ENCODE data around the gene KANSL1. TPM values are rescaled to one million over a fixed set of nuclear protein-coding genes. Genes with fewer than 3 reads are reported as not detected.

Gene KANSL1
- total RNA-seq, 1 donor, result 171 TPM

- H3K4me3 ChIP-seq (ENCODE audit: low read depth, low read length), result no peak overlapping the region
- TF ChIP-seq, protein P1, sequence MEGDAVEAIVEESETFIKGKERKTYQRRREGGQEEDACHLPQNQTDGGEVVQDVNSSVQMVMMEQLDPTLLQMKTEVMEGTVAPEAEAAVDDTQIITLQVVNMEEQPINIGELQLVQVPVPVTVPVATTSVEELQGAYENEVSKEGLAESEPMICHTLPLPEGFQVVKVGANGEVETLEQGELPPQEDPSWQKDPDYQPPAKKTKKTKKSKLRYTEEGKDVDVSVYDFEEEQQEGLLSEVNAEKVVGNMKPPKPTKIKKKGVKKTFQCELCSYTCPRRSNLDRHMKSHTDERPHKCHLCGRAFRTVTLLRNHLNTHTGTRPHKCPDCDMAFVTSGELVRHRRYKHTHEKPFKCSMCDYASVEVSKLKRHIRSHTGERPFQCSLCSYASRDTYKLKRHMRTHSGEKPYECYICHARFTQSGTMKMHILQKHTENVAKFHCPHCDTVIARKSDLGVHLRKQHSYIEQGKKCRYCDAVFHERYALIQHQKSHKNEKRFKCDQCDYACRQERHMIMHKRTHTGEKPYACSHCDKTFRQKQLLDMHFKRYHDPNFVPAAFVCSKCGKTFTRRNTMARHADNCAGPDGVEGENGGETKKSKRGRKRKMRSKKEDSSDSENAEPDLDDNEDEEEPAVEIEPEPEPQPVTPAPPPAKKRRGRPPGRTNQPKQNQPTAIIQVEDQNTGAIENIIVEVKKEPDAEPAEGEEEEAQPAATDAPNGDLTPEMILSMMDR (IDR thresholded peaks at IDR 0.05; ENCODE audit: insufficient read depth, low read depth, low read length), result no peak
- no peak for DNase-seq (ENCODE audit: low read depth)
These were observed 45.9 kb downstream of the KANSL1 start for GRCh38 chr17:46147296-46147695.

DNA sequence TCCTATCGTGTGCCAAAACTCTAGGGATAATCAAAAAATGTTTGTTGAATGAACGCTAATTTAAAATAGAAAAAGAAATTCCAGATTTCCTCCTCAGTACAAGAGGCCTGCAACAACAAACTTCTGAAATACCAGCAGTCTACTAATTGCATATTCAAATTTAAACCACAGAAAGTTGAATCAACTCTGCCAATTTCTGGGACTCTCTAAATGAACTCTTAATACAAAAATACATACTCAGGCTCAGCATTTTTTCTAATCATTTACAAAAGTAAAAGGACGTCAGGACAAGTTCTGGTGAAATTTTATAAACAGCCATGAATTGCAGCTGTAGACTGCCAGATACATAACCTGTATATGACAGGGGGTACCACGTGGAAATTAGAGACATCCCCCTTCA is 49.0 kb downstream of the KANSL1 start:
- TF ChIP-seq, protein P1 (IDR thresholded peaks at IDR 0.05; ENCODE audit: insufficient read depth, low read depth, low read length), result no peak
- no peak for DNase-seq (ENCODE audit: low read depth)
- no peak overlapping the region for H3K4me3 ChIP-seq (ENCODE audit: low read depth, low read length)

- DNase-seq (ENCODE audit: low read depth), result no peak
- no peak overlapping the region for H3K4me3 ChIP-seq (ENCODE audit: low read depth, low read length)
- TF ChIP-seq, protein P1 (IDR thresholded peaks at IDR 0.05; ENCODE audit: insufficient read depth, low read depth, low read length), result no peak
These were observed 49.4 kb downstream of the KANSL1 start for GRCh38 chr17:46143827-46144236.

DNA sequence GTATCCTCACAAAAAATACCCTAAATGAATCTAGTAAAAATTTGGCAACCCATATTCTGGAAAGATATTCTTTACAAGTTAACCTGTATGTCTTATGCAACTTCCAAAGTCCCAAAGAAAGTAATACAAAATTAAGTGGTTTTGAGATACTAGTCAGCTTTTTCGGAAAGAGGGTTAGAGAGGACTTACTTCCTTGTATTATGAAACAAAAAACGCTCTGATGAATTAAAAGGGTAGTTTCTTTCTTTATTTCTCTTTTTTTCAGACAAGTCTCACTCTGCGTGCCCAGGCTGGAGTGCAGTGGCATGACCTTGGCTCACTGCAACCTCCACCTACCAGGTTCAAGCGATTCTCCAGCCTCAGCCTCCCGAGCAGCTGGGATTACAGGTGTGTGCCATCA is 51.6 kb downstream of the KANSL1 start:
- TF ChIP-seq, protein P1 (IDR thresholded peaks at IDR 0.05; ENCODE audit: insufficient read depth, low read depth, low read length), result no peak
- no peak overlapping the region for H3K4me3 ChIP-seq (ENCODE audit: low read depth, low read length)
- no peak for DNase-seq (ENCODE audit: low read depth)

DNA sequence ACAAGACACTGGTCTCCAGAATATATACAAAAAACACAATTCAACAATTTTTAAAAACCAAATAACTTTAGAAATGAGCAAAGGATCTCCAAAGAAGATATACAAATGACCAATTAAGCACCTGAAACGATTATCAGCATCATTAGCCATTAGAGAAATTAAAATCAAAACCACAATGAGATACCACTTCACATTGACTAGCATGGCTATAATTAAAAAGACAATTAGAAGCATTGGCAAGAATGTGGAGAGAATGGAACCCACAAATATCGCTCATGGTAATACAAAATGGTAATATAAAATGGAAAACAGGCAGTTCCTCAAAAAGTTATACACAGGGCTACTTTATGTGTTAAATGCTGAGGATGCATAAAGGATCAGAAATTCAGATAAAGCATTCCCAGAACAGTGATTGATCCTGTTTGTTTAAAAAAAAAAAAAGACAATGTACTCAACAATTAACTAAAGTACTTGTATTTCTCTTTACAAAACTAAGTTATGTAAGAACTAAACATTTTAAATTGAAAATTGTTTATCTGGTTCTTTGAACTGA is 52.5 kb downstream of the KANSL1 start:
- TF ChIP-seq, protein P1 (IDR thresholded peaks at IDR 0.05; ENCODE audit: insufficient read depth, low read depth, low read length), result no peak
- no peak for DNase-seq (ENCODE audit: low read depth)
- H3K4me3 ChIP-seq (ENCODE audit: low read depth, low read length), result no peak overlapping the region

DNA sequence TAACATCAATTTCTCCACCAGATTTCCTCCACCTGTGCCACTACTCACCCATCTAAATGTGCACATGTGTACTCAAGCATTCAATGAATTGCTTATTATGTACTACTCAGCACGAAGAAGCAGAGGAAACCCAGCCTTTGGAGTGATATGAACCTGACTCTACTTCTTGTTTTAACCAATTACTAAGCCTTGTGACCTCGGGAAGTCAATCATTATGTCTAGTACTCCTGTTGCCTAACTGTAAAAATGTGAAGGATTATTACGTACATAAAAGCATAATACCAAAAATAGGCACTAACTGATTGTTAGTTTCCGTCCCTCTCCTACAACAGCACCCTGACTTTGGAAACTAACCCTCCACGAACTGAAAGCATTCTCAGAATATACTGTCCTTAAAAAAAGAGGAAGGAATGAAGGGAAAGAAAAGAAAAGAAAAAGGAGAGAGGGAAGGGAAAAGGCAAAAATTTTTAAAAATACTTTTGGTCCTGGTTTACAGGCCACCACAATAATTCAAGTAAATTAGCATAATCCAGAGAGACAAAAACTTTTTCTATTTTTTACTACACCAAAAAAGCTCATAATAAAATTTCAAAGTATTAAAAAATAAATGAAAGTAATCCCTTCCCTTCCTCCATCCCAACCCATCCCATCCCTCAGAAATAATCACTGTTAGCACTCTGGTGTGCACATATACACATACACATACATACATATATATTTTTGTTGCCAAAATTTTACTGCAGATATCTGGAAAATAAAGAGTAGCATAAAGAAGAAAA is 53.6 kb downstream of the KANSL1 start:
- no peak overlapping the region for H3K4me3 ChIP-seq (ENCODE audit: low read depth, low read length)
- DNase-seq (ENCODE audit: low read depth), result no peak
- TF ChIP-seq, protein P1 (IDR thresholded peaks at IDR 0.05; ENCODE audit: insufficient read depth, low read depth, low read length), result no peak
